ENCODE data around the gene TAF5L. TPM values are rescaled to one million over a fixed set of nuclear protein-coding genes. Genes with fewer than 3 reads are reported as not detected.
A peak's percentile ranks its signal among the peaks of the same experiment; 100 is the strongest.

Gene TAF5L
- 10 to 100 TPM in 2 of 4 donors, 1 to 10 TPM in 2; 8.4 to 16.3 (median 10.5) TPM for polyA plus RNA-seq
- long read RNA-seq, donor 1: 0 reads
- long read RNA-seq, donor 2, partial matches to known transcripts: 0 of 1 reads
- long read RNA-seq, donor 2, other reads (novel, unspliced or antisense): 0 of 1 reads
- long read RNA-seq, donor 3, partial matches to known transcripts: 5 of 6 reads
- long read RNA-seq, donor 3, other reads (novel, unspliced or antisense): 0 of 6 reads
- long read RNA-seq, donor 4, full-length matches to known transcripts: 1 of 1 reads
- long read RNA-seq, donor 4, partial matches to known transcripts: 0 of 1 reads
- long read RNA-seq, donor 4, other reads (novel, unspliced or antisense): 0 of 1 reads
- long read RNA-seq, donor 5: 0 reads
- long read RNA-seq, donor 6, full-length matches to known transcripts: 4 of 4 reads
- long read RNA-seq, donor 6, partial matches to known transcripts: 0 of 4 reads
- long read RNA-seq, donor 6, other reads (novel, unspliced or antisense): 0 of 4 reads
- long read RNA-seq, donor 7: 0 reads
- long read RNA-seq, donor 8, partial matches to known transcripts: 0 of 1 reads
- long read RNA-seq, donor 8, other reads (novel, unspliced or antisense): 0 of 1 reads
- long read RNA-seq, donor 9: 0 reads
- long read RNA-seq, donor 10, full-length matches to known transcripts: 7 of 12 reads
- long read RNA-seq, donor 10, partial matches to known transcripts: 5 of 12 reads
- long read RNA-seq, donor 10, other reads (novel, unspliced or antisense): 0 of 12 reads

DNA sequence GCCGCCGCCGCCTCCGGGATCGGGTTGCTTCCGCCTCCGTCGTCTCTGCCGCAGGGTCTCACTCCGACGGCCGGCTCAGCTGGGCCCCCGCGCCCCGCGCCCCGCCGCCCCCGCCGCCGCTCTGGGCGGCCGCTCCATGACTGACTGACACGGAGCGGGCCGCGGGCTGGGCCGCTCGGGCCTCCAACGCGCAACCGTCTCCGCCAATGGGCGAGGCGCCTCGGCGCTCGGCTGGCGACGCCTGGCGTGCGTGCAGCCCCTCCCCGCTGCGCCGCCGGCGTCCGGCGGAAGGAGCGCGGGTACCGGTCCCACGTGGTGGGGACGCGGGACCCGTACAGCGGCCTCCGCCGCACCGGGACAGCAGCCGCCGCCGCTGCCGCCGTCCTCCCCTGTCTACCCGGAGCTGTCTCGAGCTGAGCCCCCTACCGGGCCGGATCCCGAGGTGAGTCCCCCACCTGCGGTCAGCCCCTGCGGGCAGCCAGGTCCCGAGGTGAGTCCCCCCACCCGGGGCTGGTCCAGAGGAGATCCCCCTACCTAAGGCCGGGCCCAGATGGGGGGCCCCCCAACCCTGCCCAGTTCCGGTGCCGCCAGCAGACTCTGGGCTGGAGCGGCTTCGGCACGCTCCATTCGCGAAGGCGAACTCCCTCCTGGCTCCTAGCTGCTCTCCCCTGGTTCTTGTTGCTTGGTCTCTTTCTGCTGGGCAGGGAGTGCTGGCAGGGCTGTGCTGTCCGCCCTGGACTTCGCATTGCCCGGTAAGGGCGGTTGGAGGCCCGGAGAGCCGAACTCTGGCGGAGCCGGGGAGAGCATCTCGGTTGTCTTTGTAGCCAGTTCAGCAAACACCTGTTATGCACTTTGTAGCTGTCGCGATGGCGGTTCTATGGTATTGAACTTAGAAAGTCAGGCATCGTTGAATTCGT lies at the start of gene TAF5L, which contains the start of gene URB2:
TAF5L (minus strand) TSS at position 208 of the 917 bp plus-strand sequence. CDS start 11,640 bp downstream, outside the sequence.
URB2 (plus strand) TSS at position 333 of the 917 bp plus-strand sequence. CDS start 1,387 bp downstream, outside the sequence.
- DNase-seq (peak; percentile 89 to 95), FAIRE-seq (no peak)
- Histone ChIP-seq H3K36me3 (ENCODE audit: control insufficient read depth in 3 of 3, insufficient read depth in 2 of 3, low read depth in 1 of 3, low read length in 3 of 3) (peaks cover 0 to 5% (median 0%) of the 10 kb centered on the region in 3 donors), H3K27ac (ENCODE audit: low read depth in 1 of 3, low read length in 2 of 3) (peak within 1 kb of the TSS; percentile 64 to 87 (median 83)), H3K4me1 (ENCODE audit: control insufficient read depth in 3 of 3, insufficient read depth in 2 of 3, low read depth in 1 of 3, low read length in 2 of 3) (peaks cover 0 to 13% (median 0%) of the 10 kb centered on the region in 3 donors), H3K27me3 (ENCODE audit: control insufficient read depth in 3 of 3, insufficient read depth in 3 of 3, low read length in 3 of 3) (no peaks in the 10 kb centered on the region), H3K9me3 (ENCODE audit: control insufficient read depth in 2 of 2, insufficient read depth in 1 of 2, low read depth in 1 of 2, low read length in 1 of 2) (no peaks in the 10 kb centered on the region), H3K4me3 (ENCODE audit: low read depth in 1 of 3, low read length in 3 of 3) (peak within 1 kb of the TSS; percentile 80 to 98 (median 94))
- WGBS, 3 donors: 0 to 1% (median 0%) methylated on average over 45 to 97 of the region's 97 CpGs

- H3K9me3 ChIP-seq (ENCODE audit: control insufficient read depth in 2 of 2, insufficient read depth in 1 of 2, low read depth in 1 of 2, low read length in 1 of 2): no peaks in the 10 kb centered on the region
- H3K4me3 ChIP-seq (ENCODE audit: low read depth in 1 of 3, low read length in 3 of 3): no peak overlapping the region
- H3K36me3 ChIP-seq (ENCODE audit: control insufficient read depth in 3 of 3, insufficient read depth in 2 of 3, low read depth in 1 of 3, low read length in 3 of 3): no peaks in the 10 kb centered on the region
- H3K27me3 ChIP-seq (ENCODE audit: control insufficient read depth in 3 of 3, insufficient read depth in 3 of 3, low read length in 3 of 3): no peaks in the 10 kb centered on the region
- H3K4me1 ChIP-seq (ENCODE audit: control insufficient read depth in 3 of 3, insufficient read depth in 2 of 3, low read depth in 1 of 3, low read length in 2 of 3): no peaks in the 10 kb centered on the region
- DNase-seq (no peak), FAIRE-seq (no peak)
- no peak overlapping the region for H3K27ac ChIP-seq (ENCODE audit: low read depth in 1 of 3, low read length in 2 of 3)
These were observed 49.5 kb upstream of the TAF5L start for GRCh38 chr1:229675396-229675795.

DNA sequence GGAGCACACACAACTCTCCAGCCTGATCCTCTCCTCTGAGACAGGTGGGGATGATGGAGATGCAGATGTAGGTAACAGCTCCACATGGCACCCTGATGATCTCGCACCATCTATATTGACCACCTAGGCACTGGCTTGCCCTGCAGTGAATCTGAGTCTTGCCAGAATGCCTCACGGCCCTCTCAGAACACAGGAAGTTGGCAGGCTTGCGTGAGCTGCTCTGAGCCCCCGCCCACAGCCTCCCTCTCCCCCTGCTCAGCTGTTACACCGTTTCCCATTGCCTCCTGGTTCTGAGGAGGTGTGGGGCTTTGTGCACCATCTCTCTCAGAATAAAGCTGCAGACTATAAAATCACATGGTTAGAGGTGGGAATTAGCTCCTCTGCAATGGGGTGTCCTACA lies 48.1 kb upstream of the TAF5L start:
- H3K4me1 ChIP-seq (ENCODE audit: control insufficient read depth in 3 of 3, insufficient read depth in 2 of 3, low read depth in 1 of 3, low read length in 2 of 3): no peaks in the 10 kb centered on the region
- WGBS, 3 donors: 62 to 76% (median 72%) methylated on average over 5 of the region's 5 CpGs
- no peaks in the 10 kb centered on the region for H3K36me3 ChIP-seq (ENCODE audit: control insufficient read depth in 3 of 3, insufficient read depth in 2 of 3, low read depth in 1 of 3, low read length in 3 of 3)
- H3K9me3 ChIP-seq (ENCODE audit: control insufficient read depth in 2 of 2, insufficient read depth in 1 of 2, low read depth in 1 of 2, low read length in 1 of 2): no peaks in the 10 kb centered on the region
- no peaks in the 10 kb centered on the region for H3K27me3 ChIP-seq (ENCODE audit: control insufficient read depth in 3 of 3, insufficient read depth in 3 of 3, low read length in 3 of 3)
- DNase-seq (no peak), FAIRE-seq (no peak)
- no peak overlapping the region for H3K27ac ChIP-seq (ENCODE audit: low read depth in 1 of 3, low read length in 2 of 3)
- no peak overlapping the region for H3K4me3 ChIP-seq (ENCODE audit: low read depth in 1 of 3, low read length in 3 of 3)

GRCh38 chr1:229672246-229672645 lies 46.3 kb upstream of the TAF5L start:
- DNase-seq (no peak), FAIRE-seq (no peak)
- Histone ChIP-seq H3K4me3 (ENCODE audit: low read depth in 1 of 3, low read length in 3 of 3) (no peak overlapping the region), H3K27me3 (ENCODE audit: control insufficient read depth in 3 of 3, insufficient read depth in 3 of 3, low read length in 3 of 3) (no peaks in the 10 kb centered on the region), H3K27ac (ENCODE audit: low read depth in 1 of 3, low read length in 2 of 3) (no peak overlapping the region), H3K36me3 (ENCODE audit: control insufficient read depth in 3 of 3, insufficient read depth in 2 of 3, low read depth in 1 of 3, low read length in 3 of 3) (no peaks in the 10 kb centered on the region), H3K9me3 (ENCODE audit: control insufficient read depth in 2 of 2, insufficient read depth in 1 of 2, low read depth in 1 of 2, low read length in 1 of 2) (no peaks in the 10 kb centered on the region), H3K4me1 (ENCODE audit: control insufficient read depth in 3 of 3, insufficient read depth in 2 of 3, low read depth in 1 of 3, low read length in 2 of 3) (peaks cover 0 to 3% (median 0%) of the 10 kb centered on the region in 3 donors)
- 77 to 82% (median 80%) methylated on average over 2 of the region's 2 CpGs for WGBS, 3 donors

GRCh38 chr1:229671310-229671709 lies 45.4 kb upstream of the TAF5L start:
- H3K36me3 ChIP-seq (ENCODE audit: control insufficient read depth in 3 of 3, insufficient read depth in 2 of 3, low read depth in 1 of 3, low read length in 3 of 3): no peaks in the 10 kb centered on the region
- DNase-seq (no peak), FAIRE-seq (no peak)
- H3K4me1 ChIP-seq (ENCODE audit: control insufficient read depth in 3 of 3, insufficient read depth in 2 of 3, low read depth in 1 of 3, low read length in 2 of 3): peaks cover 0 to 3% (median 0%) of the 10 kb centered on the region in 3 donors
- H3K27me3 ChIP-seq (ENCODE audit: control insufficient read depth in 3 of 3, insufficient read depth in 3 of 3, low read length in 3 of 3): no peaks in the 10 kb centered on the region
- H3K4me3 ChIP-seq (ENCODE audit: low read depth in 1 of 3, low read length in 3 of 3): no peak overlapping the region
- no peak overlapping the region for H3K27ac ChIP-seq (ENCODE audit: low read depth in 1 of 3, low read length in 2 of 3)
- H3K9me3 ChIP-seq (ENCODE audit: control insufficient read depth in 2 of 2, insufficient read depth in 1 of 2, low read depth in 1 of 2, low read length in 1 of 2): no peaks in the 10 kb centered on the region
- WGBS, 3 donors: 73 to 79% (median 77%) methylated on average over 5 of the region's 5 CpGs

- DNase-seq (peak in 1 of 2 donors; percentile 32), FAIRE-seq (no peak)
- no peak overlapping the region for H3K4me3 ChIP-seq (ENCODE audit: low read depth in 1 of 3, low read length in 3 of 3)
- no peaks in the 10 kb centered on the region for H3K9me3 ChIP-seq (ENCODE audit: control insufficient read depth in 2 of 2, insufficient read depth in 1 of 2, low read depth in 1 of 2, low read length in 1 of 2)
- WGBS, 3 donors: 62 to 82% (median 68%) methylated on average over 4 of the region's 4 CpGs
- H3K4me1 ChIP-seq (ENCODE audit: control insufficient read depth in 3 of 3, insufficient read depth in 2 of 3, low read depth in 1 of 3, low read length in 2 of 3): peaks cover 0 to 3% (median 0%) of the 10 kb centered on the region in 3 donors
- H3K36me3 ChIP-seq (ENCODE audit: control insufficient read depth in 3 of 3, insufficient read depth in 2 of 3, low read depth in 1 of 3, low read length in 3 of 3): no peaks in the 10 kb centered on the region
- H3K27ac ChIP-seq (ENCODE audit: low read depth in 1 of 3, low read length in 2 of 3): no peak overlapping the region
- no peaks in the 10 kb centered on the region for H3K27me3 ChIP-seq (ENCODE audit: control insufficient read depth in 3 of 3, insufficient read depth in 3 of 3, low read length in 3 of 3)
These were observed 43.4 kb upstream of the TAF5L start for GRCh38 chr1:229669333-229669732.

GRCh38 chr1:229666585-229666984 lies 40.7 kb upstream of the TAF5L start:
- Histone ChIP-seq H3K9me3 (ENCODE audit: control insufficient read depth in 2 of 2, insufficient read depth in 1 of 2, low read depth in 1 of 2, low read length in 1 of 2) (no peaks in the 10 kb centered on the region), H3K36me3 (ENCODE audit: control insufficient read depth in 3 of 3, insufficient read depth in 2 of 3, low read depth in 1 of 3, low read length in 3 of 3) (peaks cover 0 to 6% (median 0%) of the 10 kb centered on the region in 3 donors), H3K4me1 (ENCODE audit: control insufficient read depth in 3 of 3, insufficient read depth in 2 of 3, low read depth in 1 of 3, low read length in 2 of 3) (peaks cover 0 to 6% (median 3%) of the 10 kb centered on the region in 3 donors), H3K27ac (ENCODE audit: low read depth in 1 of 3, low read length in 2 of 3) (no peak overlapping the region), H3K27me3 (ENCODE audit: control insufficient read depth in 3 of 3, insufficient read depth in 3 of 3, low read length in 3 of 3) (no peaks in the 10 kb centered on the region), H3K4me3 (ENCODE audit: low read depth in 1 of 3, low read length in 3 of 3) (no peak overlapping the region)
- FAIRE-seq (no peak), DNase-seq (no peak)
- 86 to 94% (median 91%) methylated on average over 4 of the region's 4 CpGs for WGBS, 3 donors

All from small intestine (tissue), 16 donors.